ENCODE measurements around the gene CASZ1. TPM values are rescaled to one million over a fixed set of nuclear protein-coding genes. Genes with fewer than 3 reads are reported as not detected.

Gene CASZ1
- total and polyA plus RNA-seq, 10 of the 15 experiments (the other 5 are each of a cell fraction or from before 2014, with no cell fraction given): 0.52 to 9.8 (median 3.7) TPM

DNA sequence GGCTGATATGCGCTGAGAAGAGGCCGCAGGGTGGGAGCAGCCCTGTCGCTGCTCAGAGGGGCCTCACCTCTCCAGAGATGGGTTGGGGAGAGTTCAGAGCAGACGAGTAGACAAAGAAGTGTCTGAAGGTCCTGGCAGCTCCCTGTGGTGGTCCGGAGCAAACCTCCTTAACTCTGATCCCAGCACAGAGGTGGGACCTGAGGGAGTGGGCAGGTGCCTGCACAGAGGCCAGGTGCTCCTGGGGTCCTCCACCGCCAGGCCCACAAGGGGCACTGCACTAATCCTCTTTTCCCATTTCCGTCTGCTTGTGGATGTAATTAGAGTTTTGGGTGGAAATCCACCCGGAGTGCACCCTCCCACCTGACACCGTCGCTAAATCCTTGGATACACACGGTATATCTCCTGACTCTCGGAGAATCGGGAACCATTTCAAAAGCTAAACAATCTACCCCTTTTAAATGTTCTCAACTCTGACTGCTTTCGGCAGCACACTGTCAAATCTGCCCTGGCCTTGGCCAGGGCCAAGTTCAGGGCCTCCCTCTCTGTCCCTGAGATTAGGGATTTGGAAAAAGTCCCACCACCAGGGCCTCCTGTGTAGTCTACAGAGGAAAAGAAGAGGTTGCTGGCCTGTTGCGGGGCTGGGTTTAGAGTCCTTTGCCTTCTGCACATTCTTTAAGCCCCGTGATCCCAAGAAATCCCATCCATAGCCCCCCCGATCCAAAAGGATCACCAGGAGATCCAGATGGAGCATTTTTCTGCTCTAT is 22.4 kb downstream of the CASZ1 start:
- Histone ChIP-seq H3K4me3 (no peak overlapping the region), H3K9ac (ENCODE audit: control insufficient read depth, insufficient read depth, low read length) (no peak overlapping the region), H4K20me1 (ENCODE audit: control insufficient read depth, insufficient read depth) (no peaks in the 10 kb centered on the region), H3K4me1 (ENCODE audit: control insufficient read depth, insufficient read depth, low read length) (no peaks in the 10 kb centered on the region), H3K36me3 (ENCODE audit: control insufficient read depth in 2 of 2, insufficient read depth in 2 of 2, low read length in 1 of 2) (no peaks in the 10 kb centered on the region), H3K27ac (ENCODE audit: control insufficient read depth, insufficient read depth) (no peak overlapping the region), H3K27me3 (replicated peaks in 1 of 2; ENCODE audit: control insufficient read depth in 2 of 2, insufficient read depth in 2 of 2, low read length in 1 of 2) (peaks cover 2 to 3% of the 10 kb centered on the region in 2 experiments; a peak in 2 of 4 replicates), H3K79me2 (ENCODE audit: control insufficient read depth, insufficient read depth, low read length) (no peaks in the 10 kb centered on the region), H2AFZ (ENCODE audit: control insufficient read depth, low read depth, low read length) (no peak overlapping the region), H3K9me3 (replicated peaks; ENCODE audit: control insufficient read depth, insufficient read depth, low read length) (no peaks in the 10 kb centered on the region), H3K4me2 (ENCODE audit: control insufficient read depth, insufficient read depth) (no peak overlapping the region)
- in situ Hi-C loops (cut with MboI) (no loop called here), intact Hi-C loops (cut with micrococcal nuclease; ENCODE audit: unreplicated experiment) (no loop called here)
- 45% methylated on average over 17 of the region's 17 CpGs for WGBS (ENCODE audit: insufficient coverage, insufficient replicate concordance, low lambda C conversion rate, missing lambda C conversion rate)
- no peak for FAIRE-seq
- no peak for ATAC-seq
- no peak for DNase-seq (ENCODE audit: low read depth, low spot score)
- no TSS peak for BruUV-seq (replicated peaks)
- RAD21 ChIA-PET (ENCODE audit: unreplicated experiment): no interaction called here
- CTCF ChIA-PET: no interaction called here
- SMC1A ChIA-PET (ENCODE audit: uncharacterized antibody, unreplicated experiment): no interaction called here
- TF ChIP-seq, protein P1, sequence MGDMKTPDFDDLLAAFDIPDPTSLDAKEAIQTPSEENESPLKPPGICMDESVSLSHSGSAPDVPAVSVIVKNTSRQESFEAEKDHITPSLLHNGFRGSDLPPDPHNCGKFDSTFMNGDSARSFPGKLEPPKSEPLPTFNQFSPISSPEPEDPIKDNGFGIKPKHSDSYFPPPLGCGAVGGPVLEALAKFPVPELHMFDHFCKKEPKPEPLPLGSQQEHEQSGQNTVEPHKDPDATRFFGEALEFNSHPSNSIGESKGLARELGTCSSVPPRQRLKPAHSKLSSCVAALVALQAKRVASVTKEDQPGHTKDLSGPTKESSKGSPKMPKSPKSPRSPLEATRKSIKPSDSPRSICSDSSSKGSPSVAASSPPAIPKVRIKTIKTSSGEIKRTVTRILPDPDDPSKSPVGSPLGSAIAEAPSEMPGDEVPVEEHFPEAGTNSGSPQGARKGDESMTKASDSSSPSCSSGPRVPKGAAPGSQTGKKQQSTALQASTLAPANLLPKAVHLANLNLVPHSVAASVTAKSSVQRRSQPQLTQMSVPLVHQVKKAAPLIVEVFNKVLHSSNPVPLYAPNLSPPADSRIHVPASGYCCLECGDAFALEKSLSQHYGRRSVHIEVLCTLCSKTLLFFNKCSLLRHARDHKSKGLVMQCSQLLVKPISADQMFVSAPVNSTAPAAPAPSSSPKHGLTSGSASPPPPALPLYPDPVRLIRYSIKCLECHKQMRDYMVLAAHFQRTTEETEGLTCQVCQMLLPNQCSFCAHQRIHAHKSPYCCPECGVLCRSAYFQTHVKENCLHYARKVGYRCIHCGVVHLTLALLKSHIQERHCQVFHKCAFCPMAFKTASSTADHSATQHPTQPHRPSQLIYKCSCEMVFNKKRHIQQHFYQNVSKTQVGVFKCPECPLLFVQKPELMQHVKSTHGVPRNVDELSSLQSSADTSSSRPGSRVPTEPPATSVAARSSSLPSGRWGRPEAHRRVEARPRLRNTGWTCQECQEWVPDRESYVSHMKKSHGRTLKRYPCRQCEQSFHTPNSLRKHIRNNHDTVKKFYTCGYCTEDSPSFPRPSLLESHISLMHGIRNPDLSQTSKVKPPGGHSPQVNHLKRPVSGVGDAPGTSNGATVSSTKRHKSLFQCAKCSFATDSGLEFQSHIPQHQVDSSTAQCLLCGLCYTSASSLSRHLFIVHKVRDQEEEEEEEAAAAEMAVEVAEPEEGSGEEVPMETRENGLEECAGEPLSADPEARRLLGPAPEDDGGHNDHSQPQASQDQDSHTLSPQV (IDR thresholded peaks at IDR 0.05): no peak
- TF ChIP-seq TCF3 (IDR thresholded peaks at IDR 0.05; ENCODE audit: borderline replicate concordance, insufficient read depth, low read depth, low read length) (no peak), STAT3 (IDR thresholded peaks at IDR 0.05; ENCODE audit: low read depth, low read length) (no peak), MXI1 (IDR thresholded peaks at IDR 0.05; ENCODE audit: low read depth, low read length) (no peak), STAT1 (conservative IDR thresholded peaks at IDR 0.05) (no peak), GATAD2B (conservative IDR thresholded peaks at IDR 0.05; ENCODE audit: low read depth) (no peak), BHLHE40 (IDR thresholded peaks at IDR 0.05; ENCODE audit: borderline replicate concordance in 1 of 2, low read depth in 2 of 2, low read length in 1 of 2) (no peak), EED (IDR thresholded peaks at IDR 0.05; ENCODE audit: low read depth) (no peak)
- TF ChIP-seq, protein P2, sequence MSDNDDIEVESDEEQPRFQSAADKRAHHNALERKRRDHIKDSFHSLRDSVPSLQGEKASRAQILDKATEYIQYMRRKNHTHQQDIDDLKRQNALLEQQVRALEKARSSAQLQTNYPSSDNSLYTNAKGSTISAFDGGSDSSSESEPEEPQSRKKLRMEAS (IDR thresholded peaks at IDR 0.05; ENCODE audit: low read depth, low read length): no peak
- POLR2A ChIA-PET: no interaction called here
